NOMO-1 treated with DMSO at 0.1 percent for 48 hours (cell line): ENCODE data around the gene ZNF654.
"Not testable (repeated sequence)": the region's sequence is repeated elsewhere in the genome, so short reads cannot be mapped to it uniquely, and the experiment has no call there.

ENCODE experiments used
- DNase-seq: peaks from one replicate; lab custom pipeline; 2025; ENCODE audit not compliant: unreplicated experiment; lab: John Stamatoyannopoulos, UW

ZNF654 gene

GRCh38 chr3:88133711-88134263 lies 74.7 kb downstream of the ZNF654 start:
- no peak for DNase-seq

GRCh38 chr3:88137836-88138235 lies 78.8 kb downstream of the ZNF654 start:
- DNase-seq: no peak

GRCh38 chr3:88141458-88142083 lies 82.5 kb downstream of the ZNF654 start:
- DNase-seq: no peak

DNA sequence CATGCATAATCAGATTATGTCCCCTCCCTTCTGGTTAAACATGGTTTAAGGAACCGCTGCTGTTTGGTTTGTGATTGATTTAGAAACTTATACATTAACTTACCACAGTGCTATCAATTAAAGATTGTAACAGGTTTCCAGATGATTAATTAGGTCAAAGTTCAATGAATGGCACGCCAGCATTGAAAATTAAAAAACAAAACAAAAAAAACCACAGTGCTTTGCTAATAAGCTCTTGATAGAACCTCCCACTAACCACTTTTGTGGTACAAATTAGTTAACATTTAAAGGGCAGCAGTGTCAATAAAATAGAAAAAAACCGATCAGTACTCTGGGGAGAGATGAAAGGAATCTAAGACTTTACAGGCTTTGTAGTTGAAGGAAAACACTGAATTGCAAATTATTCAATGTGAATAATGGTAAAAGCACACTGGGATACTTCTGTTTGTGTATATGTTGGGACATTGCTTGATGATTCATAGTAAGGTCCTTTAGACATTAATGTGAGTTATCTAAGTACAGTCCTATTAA lies 83.1 kb downstream of the ZNF654 start:
- DNase-seq: no peak

DNA sequence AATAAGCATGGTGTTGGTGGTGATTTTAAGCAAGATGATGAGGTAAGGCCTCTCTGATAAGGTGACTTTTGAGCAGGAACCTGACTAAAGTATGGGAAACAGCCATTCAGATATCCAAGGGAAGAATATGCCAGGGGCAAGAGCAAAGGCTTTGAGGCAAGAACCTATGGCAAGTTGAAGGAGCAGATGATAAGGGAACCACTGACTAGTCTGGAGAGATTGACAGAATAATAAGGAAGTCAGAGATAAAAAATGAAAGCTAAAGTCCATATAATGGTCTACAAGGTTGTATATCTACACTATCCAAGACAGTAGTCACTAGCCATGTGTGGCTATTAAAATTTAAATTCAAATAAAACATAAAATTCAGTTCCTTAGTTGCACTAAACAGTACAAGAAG lies 88.2 kb downstream of the ZNF654 start:
- no peak for DNase-seq

DNA sequence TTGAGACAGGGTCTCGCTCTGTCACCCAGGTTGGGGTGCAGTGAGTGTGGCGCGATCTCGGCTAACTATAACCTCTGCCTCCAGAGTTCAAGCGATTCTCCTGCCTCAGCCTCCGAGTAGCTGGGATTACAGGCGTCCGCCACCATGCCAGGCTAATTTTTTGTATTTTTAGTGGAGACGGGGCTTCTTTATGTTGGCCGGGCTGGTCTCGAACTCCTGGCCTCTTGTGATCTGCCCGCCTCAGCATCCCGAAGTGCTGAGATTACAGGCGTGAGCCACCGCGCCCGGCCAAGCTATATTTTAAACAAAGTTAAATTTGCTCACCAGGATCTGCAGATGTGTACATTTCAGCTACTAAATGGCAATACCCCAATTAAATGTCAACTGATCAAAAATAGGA lies 89.6 kb downstream of the ZNF654 start:
- no peak for DNase-seq

DNA sequence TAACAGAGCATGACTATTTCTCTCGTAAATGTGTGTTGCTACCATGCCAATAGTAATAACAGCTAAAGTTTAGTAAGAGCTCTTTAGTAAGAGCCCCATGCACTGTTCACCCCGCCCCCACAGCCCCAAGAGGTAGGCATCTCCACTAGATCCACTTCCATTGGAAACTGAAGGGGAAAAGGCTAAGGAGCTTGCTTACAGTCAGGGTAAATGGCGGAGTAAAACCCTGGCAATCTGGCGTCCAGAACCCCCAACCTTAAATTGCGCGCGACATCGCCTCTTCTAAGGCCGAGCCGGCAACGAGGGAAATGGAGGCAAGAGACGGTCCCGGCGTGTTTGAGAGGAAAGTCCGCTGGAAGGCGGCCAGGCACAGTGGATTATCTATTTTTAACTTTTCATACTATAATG lies 90.0 kb downstream of the ZNF654 start:
- DNase-seq: peak; percentile 67

- peak; percentile 85 for DNase-seq
Observed at GRCh38 chr3:88149509-88150362, 90.7 kb downstream of the ZNF654 start, which contains the start of gene C3orf38. Gene C3orf38, plus strand, starts transcription at chr3:88149959. Its CDS starts 94 bp downstream, at chr3:88150053.

GRCh38 chr3:88150371-88150770 lies 91.3 kb downstream of the ZNF654 start:
- DNase-seq: peak; percentile 32

DNA sequence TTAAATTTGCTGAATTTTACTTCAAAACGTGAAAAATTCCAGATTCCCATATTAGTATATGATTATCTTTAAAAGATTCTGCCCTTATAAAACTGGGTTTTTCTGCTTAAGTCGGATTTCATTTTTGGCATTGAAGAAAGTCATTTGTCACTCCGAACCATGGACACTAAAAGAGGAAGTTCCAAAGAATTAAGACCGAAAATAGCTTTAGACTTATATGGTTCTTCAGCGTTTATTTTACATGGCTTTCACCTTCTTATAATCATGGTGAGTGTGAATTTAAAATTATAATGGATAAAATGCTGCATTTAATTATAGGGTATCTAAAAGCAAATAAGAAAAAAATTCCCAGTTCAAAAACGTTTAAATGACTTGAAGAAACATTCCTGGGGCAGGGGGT lies 91.8 kb downstream of the ZNF654 start:
- peak; percentile 65 for DNase-seq

- DNase-seq: no peak
Observed at GRCh38 chr3:88151358-88151757, 92.3 kb downstream of the ZNF654 start.

DNA sequence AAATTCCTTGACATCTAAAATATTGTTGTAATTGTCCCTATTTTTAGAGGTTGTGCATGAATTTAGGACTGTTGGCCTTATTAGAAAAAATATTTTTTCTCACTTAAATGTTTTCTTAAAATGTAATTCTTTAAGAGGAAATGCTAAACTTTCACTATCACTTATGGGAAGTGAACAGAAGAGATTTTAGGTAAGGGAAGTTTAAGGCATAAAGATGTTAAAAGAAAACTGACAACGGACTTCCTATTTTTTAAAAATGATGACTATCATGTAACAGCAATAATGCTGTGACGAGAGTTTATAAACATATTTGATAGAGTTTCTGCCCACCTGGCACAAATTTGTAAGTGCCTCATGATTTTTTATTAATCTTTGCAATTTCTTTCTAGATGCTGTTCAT lies 93.8 kb downstream of the ZNF654 start:
- peak; percentile 36 for DNase-seq

DNA sequence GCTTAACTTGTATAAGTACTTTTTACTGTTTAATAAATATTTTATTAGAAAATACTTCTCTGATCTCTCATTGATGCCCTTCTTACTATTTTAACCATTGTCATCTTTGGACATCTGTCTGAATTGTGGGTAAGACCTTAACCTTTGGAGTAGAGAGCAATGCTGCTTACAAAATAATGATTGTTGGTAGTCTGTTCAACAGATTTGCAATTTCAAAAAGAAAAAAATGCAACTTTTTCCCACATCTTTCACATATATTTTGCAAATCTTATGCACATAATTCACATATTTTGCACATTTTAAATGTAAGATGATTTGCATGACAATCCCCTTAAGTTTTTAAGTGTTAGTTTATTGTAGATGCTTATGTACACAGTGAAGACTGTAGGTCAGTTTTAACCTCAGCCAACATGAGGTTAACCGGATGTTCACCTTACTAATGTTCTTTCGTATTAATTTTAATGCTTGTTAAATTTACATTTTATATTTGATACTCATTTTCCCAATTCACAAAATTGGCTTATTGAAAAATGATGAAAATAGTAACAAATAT lies 107.4 kb downstream of the ZNF654 start:
- no peak for DNase-seq

- no peak for DNase-seq
Observed at GRCh38 chr3:88167173-88167572, 108.1 kb downstream of the ZNF654 start.

- DNase-seq: no peak
Observed at GRCh38 chr3:88167704-88168103, 108.6 kb downstream of the ZNF654 start.

DNA sequence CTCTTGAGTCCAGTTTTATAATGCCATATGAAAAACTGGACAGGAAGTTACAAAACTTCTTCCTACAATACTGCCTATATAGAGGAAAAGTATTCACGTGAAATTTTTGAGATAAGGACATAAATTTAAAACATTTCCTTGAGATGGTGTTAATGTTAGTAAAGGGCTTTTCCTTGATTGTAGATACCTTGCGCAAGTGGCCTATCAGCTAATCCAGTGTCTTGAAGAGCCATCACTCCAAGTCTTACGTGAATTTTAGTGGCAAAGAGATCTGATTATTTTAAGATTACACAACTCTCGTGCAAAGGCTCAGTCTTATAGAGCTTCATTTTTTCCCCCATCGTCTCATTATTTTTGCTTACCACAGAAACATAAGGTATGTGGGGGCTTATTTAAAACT lies 109.1 kb downstream of the ZNF654 start:
- no peak for DNase-seq

DNA sequence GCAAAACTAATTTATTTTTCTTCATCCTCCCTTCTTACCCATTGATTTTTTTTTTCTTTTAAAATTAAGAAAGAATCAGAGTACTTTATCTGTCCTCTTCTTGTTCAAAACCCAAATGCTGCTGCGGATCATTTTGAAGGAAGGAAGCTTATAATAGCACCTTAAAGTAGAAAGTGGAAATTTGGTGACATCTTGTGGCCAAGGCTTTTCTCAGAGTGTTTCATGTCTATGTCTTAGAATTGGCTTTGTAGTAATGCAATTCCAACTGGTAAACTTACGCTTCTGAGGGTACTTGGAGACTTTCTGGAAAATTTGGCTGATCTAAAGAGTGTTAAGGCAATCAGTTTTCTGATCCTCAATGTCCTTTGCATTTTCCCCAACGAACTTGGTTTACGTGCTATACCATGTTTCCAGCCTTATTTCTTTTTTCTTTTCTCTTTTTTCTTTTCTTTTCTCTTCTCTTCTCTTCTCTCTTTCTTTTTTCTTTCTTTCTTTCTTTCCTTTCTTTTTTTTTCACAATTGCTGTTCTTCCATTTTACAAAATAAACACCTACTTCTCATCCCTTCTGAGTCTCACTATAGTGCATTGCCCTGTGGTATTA lies 121.4 kb downstream of the ZNF654 start:
- peak; percentile 62 for DNase-seq

- not testable (repeated sequence) for DNase-seq
Observed at GRCh38 chr3:88182165-88182918, 123.3 kb downstream of the ZNF654 start.

- DNase-seq: no peak
Observed at GRCh38 chr3:88188436-88188835, 129.4 kb downstream of the ZNF654 start.

DNA sequence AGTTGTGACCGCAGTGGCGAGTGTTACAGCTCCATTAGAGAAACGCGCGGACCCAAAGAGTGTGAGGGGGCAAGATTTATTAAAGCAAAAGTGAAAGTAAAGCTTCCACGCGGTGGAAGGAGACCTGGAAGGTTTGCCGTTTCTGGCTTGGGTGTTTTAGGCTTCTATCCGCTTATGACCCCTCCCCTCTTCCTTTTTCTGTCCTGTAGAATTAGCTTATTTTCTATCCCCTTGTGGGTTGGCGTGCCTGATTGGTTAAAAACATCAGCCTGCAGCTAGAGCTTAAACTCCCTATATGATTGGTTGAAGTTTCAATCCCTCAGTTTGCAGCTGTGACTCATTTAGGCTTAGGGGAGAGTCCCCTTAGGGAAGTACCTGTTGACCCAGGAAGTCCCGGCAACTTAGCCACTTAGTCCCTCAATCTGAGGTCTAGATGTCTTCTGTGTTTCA lies 130.3 kb downstream of the ZNF654 start:
- DNase-seq: no peak
